Type B pancreatic cell (in vitro differentiated cells): ENCODE measurements around the gene LYSMD1. TPM values are rescaled to one million over a fixed set of nuclear protein-coding genes. Genes with fewer than 3 reads are reported as not detected.
"Not testable (repeated sequence)": the region's sequence is repeated elsewhere in the genome, so short reads cannot be mapped to it uniquely, and the experiment has no call there.

ENCODE experiments used
- DNase-seq: peaks from one replicate; pipeline ENCODE4 v3.0.0; 2021; ENCODE audit warnings: mixed read lengths; ENCODE audit not compliant: unreplicated experiment; ENCODE audit errors: extremely low spot score
- H3K27ac Mint-ChIP-seq: 2 replicates; pipeline ENCODE4 v1.8.0; 2021; ENCODE audit warnings: mild to moderate bottlenecking, mixed read lengths
- H3K27me3 Mint-ChIP-seq: 2 replicates; pipeline ENCODE4 v1.8.0; 2021; ENCODE audit warnings: mixed read lengths
- H3K36me3 Mint-ChIP-seq: 2 replicates; pipeline ENCODE4 v1.8.0; 2021; ENCODE audit warnings: mixed read lengths
- H3K4me1 Mint-ChIP-seq: one replicate; pipeline ENCODE4 v1.8.0; 2021; ENCODE audit warnings: mixed read lengths; ENCODE audit not compliant: unreplicated experiment
- H3K4me3 Mint-ChIP-seq: 2 replicates; pipeline ENCODE4 v1.8.0; 2021; ENCODE audit warnings: mild to moderate bottlenecking, mixed read lengths
- H3K9me3 Mint-ChIP-seq: 2 replicates; pipeline ENCODE4 v1.8.0; 2021; ENCODE audit warnings: mixed read lengths
- total RNA-seq: library from RNA; stranded (reverse); gene quantifications from 2 replicates; pipeline ENCODE4 v1.2.1, GENCODE V29; 2021; ENCODE audit warnings: low replicate concordance
- TF ChIP-seq, protein P1 (sequence below): fragments of 200-600 bp; sonication (generic); conservative IDR thresholded peaks from 2 replicates; pipeline ENCODE4 v1.5.0; 2021; ENCODE audit warnings: antibody characterized with exemption, mild to moderate bottlenecking

LYSMD1 gene
- total RNA-seq, 1 donor from 2014 or later = 12.3 TPM

GRCh38 chr1:151193856-151194255 lies 28.2 kb upstream of the LYSMD1 start:
- Mint-ChIP-seq H3K36me3 (no peaks in the 10 kb centered on the region), H3K27me3 (peaks cover 3% of the 10 kb centered on the region), H3K27ac (peak overlapping the region; percentile 74), H3K4me3 (peak overlapping the region; percentile 2), H3K4me1 (peaks cover 18% of the 10 kb centered on the region), H3K9me3 (no peaks in the 10 kb centered on the region)
- no peak for DNase-seq
- TF ChIP-seq, protein P1, sequence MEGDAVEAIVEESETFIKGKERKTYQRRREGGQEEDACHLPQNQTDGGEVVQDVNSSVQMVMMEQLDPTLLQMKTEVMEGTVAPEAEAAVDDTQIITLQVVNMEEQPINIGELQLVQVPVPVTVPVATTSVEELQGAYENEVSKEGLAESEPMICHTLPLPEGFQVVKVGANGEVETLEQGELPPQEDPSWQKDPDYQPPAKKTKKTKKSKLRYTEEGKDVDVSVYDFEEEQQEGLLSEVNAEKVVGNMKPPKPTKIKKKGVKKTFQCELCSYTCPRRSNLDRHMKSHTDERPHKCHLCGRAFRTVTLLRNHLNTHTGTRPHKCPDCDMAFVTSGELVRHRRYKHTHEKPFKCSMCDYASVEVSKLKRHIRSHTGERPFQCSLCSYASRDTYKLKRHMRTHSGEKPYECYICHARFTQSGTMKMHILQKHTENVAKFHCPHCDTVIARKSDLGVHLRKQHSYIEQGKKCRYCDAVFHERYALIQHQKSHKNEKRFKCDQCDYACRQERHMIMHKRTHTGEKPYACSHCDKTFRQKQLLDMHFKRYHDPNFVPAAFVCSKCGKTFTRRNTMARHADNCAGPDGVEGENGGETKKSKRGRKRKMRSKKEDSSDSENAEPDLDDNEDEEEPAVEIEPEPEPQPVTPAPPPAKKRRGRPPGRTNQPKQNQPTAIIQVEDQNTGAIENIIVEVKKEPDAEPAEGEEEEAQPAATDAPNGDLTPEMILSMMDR = no peak

DNA sequence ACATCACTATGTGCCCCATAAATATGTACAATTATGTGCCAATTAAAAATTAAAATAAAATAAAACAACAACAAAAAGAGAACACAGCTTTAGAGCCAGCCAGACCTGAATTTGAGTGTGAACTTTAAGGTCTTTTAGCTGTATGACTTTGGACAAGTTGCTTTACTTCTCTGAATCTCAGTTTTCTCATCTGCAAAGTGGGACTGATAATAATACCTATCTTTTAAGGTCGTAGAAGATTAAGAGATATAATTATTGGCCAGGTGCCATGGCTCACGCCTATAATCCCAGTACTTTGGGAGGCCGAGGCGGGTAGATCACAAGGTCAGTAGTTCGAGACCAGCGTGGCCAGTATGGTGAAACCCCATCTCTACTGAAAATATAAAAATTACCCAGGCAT lies 27.6 kb upstream of the LYSMD1 start:
- H3K36me3 Mint-ChIP-seq = no peaks in the 10 kb centered on the region
- TF ChIP-seq, protein P1 = no peak
- DNase-seq = no peak
- no peak overlapping the region for H3K4me3 Mint-ChIP-seq
- H3K27ac Mint-ChIP-seq = no peak overlapping the region
- H3K27me3 Mint-ChIP-seq = peaks cover 3% of the 10 kb centered on the region
- H3K4me1 Mint-ChIP-seq = peaks cover 22% of the 10 kb centered on the region
- no peaks in the 10 kb centered on the region for H3K9me3 Mint-ChIP-seq

- H3K9me3 Mint-ChIP-seq = no peaks in the 10 kb centered on the region
- H3K36me3 Mint-ChIP-seq = no peaks in the 10 kb centered on the region
- H3K4me1 Mint-ChIP-seq = peaks cover 16% of the 10 kb centered on the region
- H3K4me3 Mint-ChIP-seq = no peak overlapping the region
- peaks cover 3% of the 10 kb centered on the region for H3K27me3 Mint-ChIP-seq
- TF ChIP-seq, protein P1 = no peak
- peak overlapping the region; percentile 67 for H3K27ac Mint-ChIP-seq
- no peak for DNase-seq
Measured at GRCh38 chr1:151192047-151192446, 26.3 kb upstream of the LYSMD1 start.

DNA sequence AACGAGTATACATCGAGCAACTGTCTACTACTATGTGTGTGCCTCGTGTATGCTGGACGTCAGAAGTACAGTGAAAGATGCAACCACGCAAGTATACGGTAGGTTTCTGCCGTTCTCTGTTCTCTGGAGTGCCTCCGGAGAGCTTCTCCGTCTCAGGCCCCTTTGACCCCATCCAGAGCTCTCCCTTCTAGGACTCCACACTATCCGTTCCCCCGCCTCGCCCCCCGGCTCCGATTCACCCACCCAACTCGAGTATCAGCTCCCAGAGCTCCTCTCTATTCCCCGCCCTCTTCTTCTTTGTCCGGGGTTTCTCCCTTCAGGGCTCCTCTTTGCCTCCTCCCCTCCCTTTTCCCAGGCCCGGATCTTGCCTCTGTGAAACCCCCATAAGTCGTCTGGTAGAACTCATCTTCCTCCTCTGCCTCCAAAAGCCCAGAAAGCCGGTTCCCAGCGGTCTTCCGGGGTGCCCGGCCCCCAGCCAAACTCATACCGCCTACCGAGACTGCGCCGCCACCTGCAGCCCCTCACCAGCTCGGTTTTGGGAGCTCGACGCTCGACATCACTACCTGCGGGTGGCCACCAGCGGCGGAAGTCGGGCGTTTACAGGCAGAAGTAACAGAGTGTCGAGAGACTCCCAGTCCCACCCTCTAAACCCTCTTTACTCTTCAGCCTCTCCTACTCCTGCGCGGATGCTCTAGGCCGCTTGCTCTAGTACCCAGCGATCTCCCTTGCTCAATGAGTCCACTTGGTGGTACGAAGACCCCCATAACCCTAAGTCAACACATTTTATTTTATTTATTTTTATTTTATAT lies 24.1 kb upstream of the LYSMD1 start, which contains the start of gene VPS72:
VPS72 (minus strand) TSS at position 561 of the 809 bp plus-strand sequence; CDS start at position 485, 76 bp downstream.
- DNase-seq = peak; percentile 84
- Mint-ChIP-seq H3K9me3 (no peaks in the 10 kb centered on the region), H3K27ac (peak within 1 kb of the TSS; percentile 100), H3K4me3 (peak within 1 kb of the TSS; percentile 100), H3K27me3 (peaks cover 3% of the 10 kb centered on the region), H3K4me1 (peaks cover 17% of the 10 kb centered on the region), H3K36me3 (peaks cover 10% of the 10 kb centered on the region)
- TF ChIP-seq, protein P1 = no peak

- not testable (repeated sequence) for DNase-seq, H3K9me3 Mint-ChIP-seq, H3K27me3 Mint-ChIP-seq
- Mint-ChIP-seq H3K27ac (peak overlapping the region; percentile 100), H3K4me3 (peak overlapping the region; percentile 100), H3K36me3 (peaks cover 17% of the 10 kb centered on the region), H3K4me1 (peaks cover 17% of the 10 kb centered on the region)
Measured at GRCh38 chr1:151188667-151189066, 23.0 kb upstream of the LYSMD1 start.

DNA sequence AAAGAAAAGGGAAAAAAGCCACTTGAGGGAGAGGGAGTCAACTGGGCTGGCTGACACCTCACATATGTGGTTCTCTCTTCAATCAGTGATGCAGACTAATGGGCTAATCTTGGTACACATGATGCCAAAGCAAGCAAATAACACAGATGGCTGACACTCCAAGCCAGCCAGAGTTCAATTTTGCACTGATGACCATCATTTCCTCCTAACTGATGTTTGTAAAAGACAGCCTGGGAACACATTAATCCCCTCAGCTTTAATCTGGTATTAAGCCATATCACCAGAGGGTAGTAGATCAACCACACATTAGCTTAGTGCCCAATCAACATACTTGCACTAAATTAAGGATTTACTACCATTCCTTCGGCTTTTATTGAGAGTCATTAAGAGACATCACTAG lies 21.5 kb upstream of the LYSMD1 start:
- H3K9me3 Mint-ChIP-seq = no peaks in the 10 kb centered on the region
- peaks cover 25% of the 10 kb centered on the region for H3K36me3 Mint-ChIP-seq
- H3K4me1 Mint-ChIP-seq = peaks cover 17% of the 10 kb centered on the region
- no peaks in the 10 kb centered on the region for H3K27me3 Mint-ChIP-seq
- H3K27ac Mint-ChIP-seq = peak overlapping the region; percentile 47
- peak overlapping the region; percentile 32 for H3K4me3 Mint-ChIP-seq
- TF ChIP-seq, protein P1 = no peak
- no peak for DNase-seq
